Measurements from ENCODE around the gene LRMDA.
"Not testable (repeated sequence)": the region's sequence is repeated elsewhere in the genome, so short reads cannot be mapped to it uniquely, and the experiment has no call there.

Gene LRMDA

GRCh38 chr10:76555067-76555670 is 1123.7 kb downstream of the LRMDA start:
- no peak for DNase-seq (ENCODE audit: low spot score)

GRCh38 chr10:76557366-76557765 is 1125.9 kb downstream of the LRMDA start:
- no peak for DNase-seq (ENCODE audit: low spot score)

- DNase-seq (ENCODE audit: low spot score): no peak
These were observed 1127.2 kb downstream of the LRMDA start for GRCh38 chr10:76558586-76558985.

- no peak for DNase-seq (ENCODE audit: low spot score)
These were observed 1127.8 kb downstream of the LRMDA start for GRCh38 chr10:76558996-76559891.

- no peak for DNase-seq (ENCODE audit: low spot score)
These were observed 1128.4 kb downstream of the LRMDA start for GRCh38 chr10:76559892-76560220.

- no peak for DNase-seq (ENCODE audit: low spot score)
These were observed 1128.9 kb downstream of the LRMDA start for GRCh38 chr10:76560338-76560737.

GRCh38 chr10:76563286-76563685 is 1131.9 kb downstream of the LRMDA start:
- DNase-seq (ENCODE audit: low spot score): no peak

GRCh38 chr10:76572021-76572420 is 1140.6 kb downstream of the LRMDA start:
- no peak for DNase-seq (ENCODE audit: low spot score)

- no peak for DNase-seq (ENCODE audit: low spot score)
These were observed 1145.0 kb downstream of the LRMDA start for GRCh38 chr10:76576276-76576962.

GRCh38 chr10:76577455-76577854 is 1146.0 kb downstream of the LRMDA start:
- no peak for DNase-seq (ENCODE audit: low spot score)

- no peak for DNase-seq (ENCODE audit: low spot score)
These were observed 1150.3 kb downstream of the LRMDA start for GRCh38 chr10:76581506-76582256.

GRCh38 chr10:76582531-76582930 is 1151.1 kb downstream of the LRMDA start:
- no peak for DNase-seq (ENCODE audit: low spot score)

- no peak for DNase-seq (ENCODE audit: low spot score)
These were observed 1152.3 kb downstream of the LRMDA start for GRCh38 chr10:76583711-76584161.

- DNase-seq (ENCODE audit: low spot score): not testable (repeated sequence)
These were observed 1153.0 kb downstream of the LRMDA start for GRCh38 chr10:76584466-76584865.

Measured in Ammon's horn (tissue), 1 donor.